ENCODE measurements around the gene ICAM5.

The ICAM5 gene

GRCh38 chr19:10344780-10345179, 55.0 kb downstream of the ICAM5 start:
- DNase-seq (ENCODE audit: low read depth), result peak; percentile 51

Measured in ELR (cell line).